ENCODE measurements around the gene DEUP1.

The DEUP1 gene

GRCh38 chr11:93407777-93408401 is 77.3 kb downstream of the DEUP1 start:
- no peak for TF ChIP-seq CSDC2 (CRISPR knock-in tag; IDR thresholded peaks at IDR 0.05)
- no peak for TF ChIP-seq ZNF70 (CRISPR knock-in tag; IDR thresholded peaks at IDR 0.05)
- no peak for TF ChIP-seq ZFP3 (CRISPR knock-in tag; IDR thresholded peaks at IDR 0.05)
- TF ChIP-seq RARB (CRISPR knock-in tag; IDR thresholded peaks at IDR 0.05) = no peak
- no peak for TF ChIP-seq ZC3H10 (CRISPR knock-in tag; IDR thresholded peaks at IDR 0.05)
- TF ChIP-seq PATZ1 (CRISPR knock-in tag; IDR thresholded peaks at IDR 0.05; ENCODE audit: borderline replicate concordance) = no peak
- no peak for TF ChIP-seq CSRNP3 (CRISPR knock-in tag; IDR thresholded peaks at IDR 0.05)

GRCh38 chr11:93410441-93410840 is 79.9 kb downstream of the DEUP1 start:
- no peak for ATAC-seq
- TF ChIP-seq CREB5 (CRISPR knock-in tag; IDR thresholded peaks at IDR 0.05; ENCODE audit: low read depth) = no peak
- TF ChIP-seq ZFP30 (CRISPR knock-in tag; IDR thresholded peaks at IDR 0.05) = no peak

More at GRCh38 chr11:93407777-93408401, 77.3 kb downstream of the DEUP1 start:
- ATAC-seq = no peak

- TF ChIP-seq ZFP30 (CRISPR knock-in tag; IDR thresholded peaks at IDR 0.05) (no peak), ZC3H10 (CRISPR knock-in tag; IDR thresholded peaks at IDR 0.05) (no peak), TSHZ2 (CRISPR knock-in tag; IDR thresholded peaks at IDR 0.05) (no peak), TCF4 (CRISPR knock-in tag; IDR thresholded peaks at IDR 0.05; ENCODE audit: borderline replicate concordance) (no peak), OSR1 (CRISPR knock-in tag; IDR thresholded peaks at IDR 0.05) (no peak), SNAI2 (CRISPR knock-in tag; IDR thresholded peaks at IDR 0.05) (no peak), CREB5 (CRISPR knock-in tag; IDR thresholded peaks at IDR 0.05; ENCODE audit: low read depth) (no peak), TOX (CRISPR knock-in tag; IDR thresholded peaks at IDR 0.05; ENCODE audit: borderline replicate concordance) (no peak), CSRNP3 (CRISPR knock-in tag; IDR thresholded peaks at IDR 0.05) (no peak), BACH2 (CRISPR knock-in tag; IDR thresholded peaks at IDR 0.05; ENCODE audit: borderline replicate concordance) (no peak), ZNF70 (CRISPR knock-in tag; IDR thresholded peaks at IDR 0.05) (no peak), ZNF8 (CRISPR knock-in tag; IDR thresholded peaks at IDR 0.05) (no peak), RARB (CRISPR knock-in tag; IDR thresholded peaks at IDR 0.05) (no peak), ESRRG (CRISPR knock-in tag; IDR thresholded peaks at IDR 0.05) (no peak), CSDC2 (CRISPR knock-in tag; IDR thresholded peaks at IDR 0.05) (no peak), ARNTL (CRISPR knock-in tag; IDR thresholded peaks at IDR 0.05; ENCODE audit: borderline replicate concordance, low read depth) (no peak), ISL1 (CRISPR knock-in tag; IDR thresholded peaks at IDR 0.05) (no peak), GLIS3 (CRISPR knock-in tag; IDR thresholded peaks at IDR 0.05) (no peak), PATZ1 (CRISPR knock-in tag; IDR thresholded peaks at IDR 0.05; ENCODE audit: borderline replicate concordance) (no peak), PPARA (CRISPR knock-in tag; IDR thresholded peaks at IDR 0.05; ENCODE audit: borderline replicate concordance) (no peak)
- ATAC-seq = no peak
Observed at GRCh38 chr11:93411705-93412104, 81.2 kb downstream of the DEUP1 start.
